ENCODE measurements around the gene UGT1A3.
"Not testable (repeated sequence)": the region's sequence is repeated elsewhere in the genome, so short reads cannot be mapped to it uniquely, and the experiment has no call there.

Gene UGT1A3

GRCh38 chr2:233708942-233709341 is 19.9 kb upstream of the UGT1A3 start:
- DNase-seq: no peak

- peak; percentile 69 for DNase-seq
Observed at GRCh38 chr2:233711312-233712008, 17.4 kb upstream of the UGT1A3 start.

GRCh38 chr2:233712611-233713261 is 16.1 kb upstream of the UGT1A3 start, which contains the start of gene UGT1A5:
Gene UGT1A5, plus strand, starts transcription at chr2:233712907. Its CDS starts 85 bp downstream, at chr2:233712992.
- no peak for DNase-seq

- DNase-seq: no peak
Observed at GRCh38 chr2:233713262-233713615, 15.6 kb upstream of the UGT1A3 start.

- no peak for DNase-seq
Observed at GRCh38 chr2:233714121-233714520, 14.7 kb upstream of the UGT1A3 start.

GRCh38 chr2:233718552-233718951 is 10.3 kb upstream of the UGT1A3 start, which contains the start of gene UGT1A4:
Gene UGT1A4, plus strand, starts transcription at chr2:233718736. Its CDS starts 85 bp downstream, at chr2:233718821.
- DNase-seq: no peak

GRCh38 chr2:233736868-233737653 is 8.2 kb downstream of the UGT1A3 start:
- not testable (repeated sequence) for DNase-seq

- no peak for DNase-seq
Observed at GRCh38 chr2:233740870-233741269, 12.0 kb downstream of the UGT1A3 start.

- no peak for DNase-seq
Observed at GRCh38 chr2:233743464-233744259, 14.8 kb downstream of the UGT1A3 start.

GRCh38 chr2:233745073-233745755 is 16.4 kb downstream of the UGT1A3 start:
- DNase-seq: no peak

GRCh38 chr2:233745838-233746237 is 17.0 kb downstream of the UGT1A3 start:
- not testable (repeated sequence) for DNase-seq

GRCh38 chr2:233746475-233747282 is 17.8 kb downstream of the UGT1A3 start:
- DNase-seq: no peak

GRCh38 chr2:233747283-233747544 is 18.4 kb downstream of the UGT1A3 start:
- DNase-seq: no peak

- DNase-seq: not testable (repeated sequence)
Observed at GRCh38 chr2:233750689-233751088, 21.8 kb downstream of the UGT1A3 start.

- DNase-seq: not testable (repeated sequence)
Observed at GRCh38 chr2:233751212-233752009, 22.6 kb downstream of the UGT1A3 start.

- DNase-seq: no peak
Observed at GRCh38 chr2:233754872-233755611, 26.2 kb downstream of the UGT1A3 start.

- no peak for DNase-seq
Observed at GRCh38 chr2:233756429-233757081, 27.7 kb downstream of the UGT1A3 start.

- DNase-seq: no peak
Observed at GRCh38 chr2:233758141-233758540, 29.3 kb downstream of the UGT1A3 start.

- DNase-seq: no peak
Observed at GRCh38 chr2:233758849-233759248, 30.0 kb downstream of the UGT1A3 start.
